GM10266 (cell line): ENCODE results near the gene ARHGAP42.

Experiments used
- DNase-seq: peaks from one replicate; pipeline ENCODE4 v3.0.0; 2012; ENCODE audit errors: extremely low spot score
- TF ChIP-seq, protein P1 (sequence below): IDR thresholded peaks from 2 replicates; pipeline ENCODE4 v1.5.1; 2012; ENCODE audit warnings: mild to moderate bottlenecking, low read depth; ENCODE audit not compliant: control insufficient read depth, insufficient read depth; ENCODE audit errors: missing control alignments

ARHGAP42 gene

DNA sequence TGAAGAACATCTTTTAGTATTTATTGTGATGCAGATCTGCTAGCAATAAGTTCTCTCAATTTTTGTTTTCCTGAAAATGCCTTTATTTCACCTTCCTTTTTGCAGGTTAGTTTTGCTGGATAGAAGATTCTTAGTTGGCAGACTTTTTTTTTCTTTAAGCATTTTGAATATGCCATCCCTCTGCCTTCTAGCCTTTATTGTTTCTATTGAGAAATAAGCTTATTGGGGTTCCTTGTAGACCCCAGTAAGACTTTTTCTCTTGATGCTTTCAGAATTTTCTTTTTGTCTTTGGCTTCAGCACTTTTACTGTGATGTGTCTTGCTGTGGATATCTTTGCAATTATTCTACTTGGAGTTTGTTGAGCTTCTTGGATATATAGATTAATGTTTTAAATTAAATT is 281.9 kb downstream of the ARHGAP42 start:
- DNase-seq, result no peak
- TF ChIP-seq, protein P1, sequence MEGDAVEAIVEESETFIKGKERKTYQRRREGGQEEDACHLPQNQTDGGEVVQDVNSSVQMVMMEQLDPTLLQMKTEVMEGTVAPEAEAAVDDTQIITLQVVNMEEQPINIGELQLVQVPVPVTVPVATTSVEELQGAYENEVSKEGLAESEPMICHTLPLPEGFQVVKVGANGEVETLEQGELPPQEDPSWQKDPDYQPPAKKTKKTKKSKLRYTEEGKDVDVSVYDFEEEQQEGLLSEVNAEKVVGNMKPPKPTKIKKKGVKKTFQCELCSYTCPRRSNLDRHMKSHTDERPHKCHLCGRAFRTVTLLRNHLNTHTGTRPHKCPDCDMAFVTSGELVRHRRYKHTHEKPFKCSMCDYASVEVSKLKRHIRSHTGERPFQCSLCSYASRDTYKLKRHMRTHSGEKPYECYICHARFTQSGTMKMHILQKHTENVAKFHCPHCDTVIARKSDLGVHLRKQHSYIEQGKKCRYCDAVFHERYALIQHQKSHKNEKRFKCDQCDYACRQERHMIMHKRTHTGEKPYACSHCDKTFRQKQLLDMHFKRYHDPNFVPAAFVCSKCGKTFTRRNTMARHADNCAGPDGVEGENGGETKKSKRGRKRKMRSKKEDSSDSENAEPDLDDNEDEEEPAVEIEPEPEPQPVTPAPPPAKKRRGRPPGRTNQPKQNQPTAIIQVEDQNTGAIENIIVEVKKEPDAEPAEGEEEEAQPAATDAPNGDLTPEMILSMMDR, result no peak

DNA sequence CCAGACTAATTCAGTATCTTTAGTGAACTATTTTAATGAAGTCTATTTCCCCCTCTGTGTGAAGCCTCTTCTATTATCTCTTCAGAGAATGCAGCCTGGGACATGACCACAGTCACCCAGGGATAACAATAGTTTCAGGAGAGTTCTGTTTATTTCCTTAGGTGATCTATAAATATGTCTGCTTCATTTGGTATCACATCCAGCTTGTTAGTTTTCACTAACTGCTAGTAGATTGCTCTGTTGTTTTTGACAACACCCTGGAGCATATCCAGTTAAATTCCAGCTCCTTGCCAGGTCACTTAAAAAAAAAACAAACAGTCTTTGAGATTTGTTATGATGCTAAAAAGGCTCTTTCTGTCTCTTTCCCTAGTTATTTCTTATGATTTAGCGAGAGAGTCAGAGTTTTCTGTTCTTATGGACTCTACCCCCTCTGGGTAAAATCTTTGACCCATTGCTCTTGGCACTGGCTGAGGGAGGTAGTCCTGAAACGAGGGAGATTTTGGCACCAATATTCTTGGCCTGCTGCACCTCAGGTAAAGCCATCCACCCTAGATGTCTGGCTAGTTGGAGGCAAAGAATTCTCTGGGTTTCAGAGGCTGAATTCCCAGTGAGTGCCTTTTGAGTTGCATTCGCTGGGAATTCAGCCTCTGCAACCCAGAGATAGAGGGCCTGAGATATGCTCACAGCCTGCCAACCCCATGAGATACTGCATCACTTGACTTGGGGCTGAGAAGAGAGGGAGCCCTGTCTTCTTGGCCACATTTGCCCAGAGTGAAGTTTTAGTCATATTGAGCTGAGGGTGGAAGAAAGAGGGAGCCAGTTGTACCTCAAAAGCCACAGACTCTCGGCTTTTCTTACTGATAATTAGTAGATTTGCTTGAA is 283.4 kb downstream of the ARHGAP42 start:
- DNase-seq, result no peak
- TF ChIP-seq, protein P1, result no peak

DNA sequence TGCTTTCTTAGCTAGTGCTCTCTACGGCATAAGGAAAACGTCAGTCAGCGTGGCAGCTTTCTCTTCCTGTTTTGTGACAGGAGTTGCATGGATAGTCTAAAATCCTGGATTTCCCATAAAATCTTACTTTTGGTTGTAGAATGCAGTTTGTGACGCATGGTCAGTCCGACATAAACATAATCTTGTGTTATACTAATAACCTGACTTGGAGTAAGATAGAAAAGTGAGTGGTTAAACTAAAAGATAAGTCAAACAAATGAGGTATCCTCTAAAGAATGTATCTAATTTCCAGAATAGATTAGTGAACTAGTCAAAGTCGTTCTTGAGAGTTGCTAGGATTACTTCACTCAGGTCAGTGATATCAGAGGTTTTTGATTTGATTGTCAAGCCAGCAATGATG is 285.0 kb downstream of the ARHGAP42 start:
- DNase-seq, result no peak
- TF ChIP-seq, protein P1, result no peak

DNA sequence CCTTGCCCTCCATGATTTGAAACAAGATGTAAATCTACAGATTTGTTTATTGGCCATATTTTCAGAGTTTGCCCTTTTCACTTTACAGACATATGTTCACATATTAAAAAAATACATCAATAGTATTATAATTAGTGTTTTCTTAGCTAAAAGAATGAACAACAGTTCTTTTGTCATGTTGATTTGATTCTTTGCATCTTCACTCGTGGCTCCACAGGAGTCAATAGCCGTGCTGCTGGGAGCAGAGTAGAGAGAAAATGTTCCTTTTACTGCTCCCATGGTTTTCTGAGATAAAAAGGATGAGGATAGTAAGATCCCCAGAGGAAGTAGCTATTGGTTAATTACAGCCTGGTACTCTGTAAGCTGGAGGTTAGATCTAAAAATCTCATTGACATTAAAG is 291.4 kb downstream of the ARHGAP42 start:
- TF ChIP-seq, protein P1, result no peak
- DNase-seq, result no peak

DNA sequence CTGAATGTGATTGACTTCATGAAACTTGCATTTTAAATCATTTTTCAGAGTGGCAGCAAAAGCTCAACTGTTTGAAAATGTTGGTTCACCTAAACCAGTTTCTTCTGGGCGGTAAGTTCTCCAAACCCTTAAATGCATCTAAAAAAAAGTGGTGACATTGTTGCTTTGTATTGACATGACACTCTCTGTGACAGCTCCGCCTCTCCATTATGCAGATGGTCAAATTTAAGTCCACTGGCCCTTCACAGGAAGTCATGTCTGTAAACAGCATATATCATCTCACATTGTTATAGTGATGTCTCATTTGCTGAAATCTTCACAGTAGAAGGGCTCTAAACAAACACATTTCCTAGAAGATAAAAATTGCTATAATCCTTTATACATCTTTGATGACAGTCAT is 291.9 kb downstream of the ARHGAP42 start:
- no peak for DNase-seq
- TF ChIP-seq, protein P1, result no peak

DNA sequence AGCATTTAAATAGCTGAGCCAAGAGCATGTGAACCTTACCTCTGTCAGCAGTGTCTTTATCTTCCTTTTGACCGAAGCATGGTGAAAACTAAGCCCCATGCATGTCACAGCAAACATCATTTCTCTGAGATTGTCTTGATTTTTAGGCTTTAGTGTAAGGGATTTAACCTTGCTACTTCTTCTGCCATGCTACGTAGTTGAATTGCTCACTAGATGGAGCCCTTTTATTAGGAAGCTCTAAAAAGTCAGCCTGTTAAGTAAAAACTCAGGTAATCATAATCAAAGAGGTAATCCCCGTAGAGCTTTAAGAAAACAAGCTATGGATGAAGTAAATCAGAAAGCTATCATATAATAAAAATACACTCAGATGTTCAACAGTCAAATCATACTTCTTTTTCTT is 293.1 kb downstream of the ARHGAP42 start:
- TF ChIP-seq, protein P1, result peak; percentile 15
- no peak for DNase-seq

DNA sequence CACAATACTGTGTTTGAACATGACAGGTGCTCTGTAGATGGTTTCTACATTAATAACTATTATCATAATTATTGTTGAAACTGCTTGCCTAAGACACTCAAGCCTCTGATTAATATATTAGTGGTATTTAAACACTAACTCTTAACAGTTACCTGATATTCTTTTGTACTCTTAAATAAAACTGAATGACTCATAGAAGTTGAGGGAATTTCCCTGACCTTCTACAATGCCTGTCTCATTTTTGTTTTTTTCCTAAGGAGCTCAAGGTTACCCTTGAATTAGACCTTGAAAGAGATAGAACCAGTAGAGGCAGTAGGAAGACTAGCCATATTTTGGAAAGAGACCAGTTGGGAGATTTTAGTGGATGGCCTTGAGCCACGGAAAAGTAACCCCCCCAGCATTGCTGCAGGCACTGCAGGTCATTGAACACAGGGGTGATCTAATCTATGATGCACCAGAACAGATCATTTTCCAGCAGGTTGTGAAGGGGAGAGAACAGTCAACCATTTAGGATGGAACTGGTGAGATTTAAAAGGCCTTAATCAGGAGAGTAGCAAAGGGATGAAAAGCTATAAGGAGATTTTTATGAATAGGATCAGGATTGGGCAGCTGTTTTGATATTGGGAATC is 294.2 kb downstream of the ARHGAP42 start:
- DNase-seq, result no peak
- TF ChIP-seq, protein P1, result no peak
